ENCODE data around the gene VPS4B.
A peak's percentile ranks its signal among the peaks of the same experiment; 100 is the strongest.

VPS4B gene

DNA sequence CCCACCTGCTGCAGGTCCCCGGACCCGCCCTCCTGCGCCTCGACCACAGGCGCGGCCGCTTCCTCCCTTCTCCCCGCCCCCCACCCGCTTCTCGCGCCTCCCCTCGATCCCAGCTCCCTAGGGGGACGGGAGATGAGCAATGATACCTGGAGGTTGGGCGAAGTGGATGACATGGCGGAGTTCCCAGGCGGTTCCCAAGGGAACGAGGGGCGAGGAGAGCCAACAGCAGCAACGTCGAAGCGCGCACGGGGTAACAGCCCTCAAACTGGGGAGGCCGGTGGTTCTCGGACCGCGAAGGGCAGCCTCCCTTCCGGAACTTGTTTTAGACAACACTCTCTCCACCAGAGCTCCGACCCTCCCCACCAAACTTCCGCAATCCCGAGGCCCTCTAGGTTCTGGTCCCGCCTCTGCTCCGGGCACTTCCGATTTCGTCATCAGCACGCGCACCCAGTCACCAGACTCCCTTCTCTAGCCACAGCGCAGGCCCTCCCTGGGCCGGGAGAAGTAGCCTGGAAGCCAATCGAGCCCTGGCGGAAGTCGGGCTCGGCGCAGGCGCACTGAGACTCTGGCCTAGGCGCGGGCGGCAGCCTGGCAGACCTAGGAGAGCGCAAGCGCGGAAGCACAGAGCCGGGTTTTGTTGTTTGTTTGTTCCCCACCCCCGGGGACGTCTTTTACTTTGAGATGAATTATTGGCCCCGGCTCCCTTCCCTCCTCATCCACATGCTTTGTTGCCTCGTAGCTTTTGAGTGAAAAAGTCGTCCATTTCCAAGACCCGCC, at the start of gene VPS4B:
Gene VPS4B, minus strand, starts transcription at position 390 of the 777 bp plus-strand sequence. Its CDS starts 217 bp downstream, at position 173.
- H3K4me3 ChIP-seq (replicated peaks; ENCODE audit: low read depth, low read length) = peak within 1 kb of the TSS; percentile 96
- TF ChIP-seq CTCF (IDR thresholded peaks at IDR 0.05; ENCODE audit: insufficient read depth, low read length, poor library complexity, severe bottlenecking) = no peak
- DNase-seq (ENCODE audit: extremely low read depth, insufficient read length) = peak; percentile 99
- H3K36me3 ChIP-seq (ENCODE audit: control insufficient read depth, insufficient read depth, low read length) = no peaks in the 10 kb centered on the region; the same call in 1 of the 2 replicates
- H3K27me3 ChIP-seq (replicated peaks; ENCODE audit: control insufficient read depth, insufficient read depth, low read length) = no peaks in the 10 kb centered on the region

DNA sequence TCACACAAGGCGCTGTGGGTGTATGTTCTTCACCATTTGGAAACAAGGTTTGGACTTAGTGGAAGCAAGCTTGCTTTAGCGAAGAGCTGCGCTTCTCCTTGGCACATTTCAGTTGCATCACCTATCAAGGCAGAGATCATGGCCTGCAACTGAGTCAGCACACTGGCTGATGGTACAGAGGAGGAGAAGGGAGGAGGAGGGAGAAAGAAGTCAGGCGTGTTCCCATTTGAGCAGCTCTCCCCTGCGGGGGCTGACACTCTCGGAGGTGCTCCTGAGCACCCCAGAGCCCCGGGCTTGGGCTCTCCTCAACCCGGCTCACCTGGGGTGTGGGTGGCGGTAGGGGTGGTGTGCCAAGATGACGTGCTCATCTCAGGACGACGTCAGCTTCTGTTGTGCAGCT, 48.5 kb upstream of the VPS4B start:
- Histone ChIP-seq H3K36me3 (ENCODE audit: control insufficient read depth, insufficient read depth, low read length) (no peaks in the 10 kb centered on the region), H3K27me3 (replicated peaks; ENCODE audit: control insufficient read depth, insufficient read depth, low read length) (no peaks in the 10 kb centered on the region; the same call in none of the 2 replicates), H3K4me3 (replicated peaks; ENCODE audit: low read depth, low read length) (no peak overlapping the region)
- TF ChIP-seq CTCF (IDR thresholded peaks at IDR 0.05; ENCODE audit: insufficient read depth, low read length, poor library complexity, severe bottlenecking) = no peak
- DNase-seq (ENCODE audit: extremely low read depth, insufficient read length) = no peak

- Histone ChIP-seq H3K4me3 (replicated peaks; ENCODE audit: low read depth, low read length) (no peak overlapping the region), H3K27me3 (replicated peaks; ENCODE audit: control insufficient read depth, insufficient read depth, low read length) (no peaks in the 10 kb centered on the region; the same call in 1 of the 2 replicates), H3K36me3 (ENCODE audit: control insufficient read depth, insufficient read depth, low read length) (no peaks in the 10 kb centered on the region)
- no peak for DNase-seq (ENCODE audit: extremely low read depth, insufficient read length)
- no peak for TF ChIP-seq CTCF (IDR thresholded peaks at IDR 0.05; ENCODE audit: insufficient read depth, low read length, poor library complexity, severe bottlenecking)
Measured at GRCh38 chr18:63468575-63468974, 46.3 kb upstream of the VPS4B start.

DNA sequence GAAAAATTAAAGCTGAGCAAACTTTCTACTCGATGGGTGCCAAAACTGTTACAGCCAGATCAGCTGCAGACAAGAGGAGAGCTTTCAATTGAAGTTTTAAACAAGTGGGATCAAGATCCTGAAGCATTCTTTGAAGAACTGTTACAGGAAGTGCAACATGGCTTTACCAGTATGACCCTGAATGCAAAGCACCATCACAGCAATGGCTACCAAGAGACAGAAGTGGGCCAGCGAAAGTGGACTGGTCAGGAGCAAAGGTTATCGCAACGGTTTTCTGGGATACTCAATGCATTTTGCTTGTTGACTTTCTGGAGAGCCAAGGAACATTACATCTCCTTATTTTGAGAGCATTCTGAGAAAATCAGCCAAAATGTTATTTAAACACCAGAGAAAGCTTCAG, 45.4 kb upstream of the VPS4B start:
- no peak for DNase-seq (ENCODE audit: extremely low read depth, insufficient read length)
- Histone ChIP-seq H3K36me3 (ENCODE audit: control insufficient read depth, insufficient read depth, low read length) (no peaks in the 10 kb centered on the region), H3K4me3 (replicated peaks; ENCODE audit: low read depth, low read length) (no peak overlapping the region), H3K27me3 (replicated peaks; ENCODE audit: control insufficient read depth, insufficient read depth, low read length) (no peaks in the 10 kb centered on the region; the same call in 1 of the 2 replicates)
- no peak for TF ChIP-seq CTCF (IDR thresholded peaks at IDR 0.05; ENCODE audit: insufficient read depth, low read length, poor library complexity, severe bottlenecking)

- Histone ChIP-seq H3K36me3 (ENCODE audit: control insufficient read depth, insufficient read depth, low read length) (no peaks in the 10 kb centered on the region), H3K4me3 (replicated peaks; ENCODE audit: low read depth, low read length) (no peak overlapping the region), H3K27me3 (replicated peaks; ENCODE audit: control insufficient read depth, insufficient read depth, low read length) (no peaks in the 10 kb centered on the region; the same call in 1 of the 2 replicates)
- DNase-seq (ENCODE audit: extremely low read depth, insufficient read length) = no peak
- TF ChIP-seq CTCF (IDR thresholded peaks at IDR 0.05; ENCODE audit: insufficient read depth, low read length, poor library complexity, severe bottlenecking) = no peak
Measured at GRCh38 chr18:63465059-63465458, 42.8 kb upstream of the VPS4B start.
